Measurements from ENCODE around the gene APBB2.

APBB2 gene

GRCh38 chr4:40952217-40952616, 262.1 kb downstream of the APBB2 start:
- Histone ChIP-seq H3K4me2 (ENCODE audit: low read length, poor library complexity, severe bottlenecking) (no peak overlapping the region), H4K91ac (ENCODE audit: low read length) (no peak overlapping the region), H3K9ac (ENCODE audit: low read length) (no peak overlapping the region), H3K4me1 (ENCODE audit: control insufficient read depth, insufficient read depth, low read depth, low read length) (peaks cover 3% of the 10 kb centered on the region), H2AK5ac (ENCODE audit: low read length, severe bottlenecking) (no peak overlapping the region), H2BK12ac (ENCODE audit: low read length in 2 of 2) (no peak overlapping the region), H3K23ac (ENCODE audit: low read length in 2 of 2) (no peak overlapping the region), H3K27me3 (ENCODE audit: control insufficient read depth in 1 of 2, insufficient read depth in 1 of 2, low read length in 2 of 2) (no peaks in the 10 kb centered on the region), H3K79me1 (replicated peaks; ENCODE audit: low read length, poor library complexity, severe bottlenecking) (peaks cover 46% of the 10 kb centered on the region), H4K8ac (ENCODE audit: low read length) (no peak overlapping the region), H3K4ac (ENCODE audit: low read depth in 1 of 2, low read length in 2 of 2) (no peak overlapping the region), H2AFZ (ENCODE audit: low read depth, low read length) (no peak overlapping the region), H2BK15ac (ENCODE audit: low read depth, poor library complexity, severe bottlenecking) (no peak overlapping the region), H3K4me3 (ENCODE audit: insufficient read depth in 1 of 2, low read depth in 1 of 2, low read length in 2 of 2) (no peak overlapping the region), H3K14ac (ENCODE audit: low read length in 2 of 2) (no peak overlapping the region), H2BK5ac (ENCODE audit: low read depth, low read length, poor library complexity, severe bottlenecking) (no peak overlapping the region), H3K9me3 (ENCODE audit: control insufficient read depth, low read length) (no peaks in the 10 kb centered on the region), H2BK120ac (ENCODE audit: low read depth, low read length) (no peak overlapping the region), H3K18ac (ENCODE audit: low read depth in 1 of 2, low read length in 2 of 2) (no peak overlapping the region), H3K36me3 (ENCODE audit: control insufficient read depth in 1 of 2, insufficient read depth in 2 of 2, low read depth in 1 of 2, low read length in 2 of 2) (peaks cover 0 to 11% of the 10 kb centered on the region in 2 experiments), H3K27ac (ENCODE audit: low read length, poor library complexity, severe bottlenecking) (no peak overlapping the region)
- DNase-seq, result no peak
- WGBS, result 99% methylated on average over 3 of the region's 4 CpGs

- Histone ChIP-seq H3K27me3 (ENCODE audit: control insufficient read depth in 1 of 2, insufficient read depth in 1 of 2, low read length in 2 of 2) (no peaks in the 10 kb centered on the region), H3K18ac (ENCODE audit: low read depth in 1 of 2, low read length in 2 of 2) (no peak overlapping the region), H2AFZ (ENCODE audit: low read depth, low read length) (no peak overlapping the region), H3K4me1 (ENCODE audit: control insufficient read depth, insufficient read depth, low read depth, low read length) (peaks cover 4% of the 10 kb centered on the region), H3K4ac (ENCODE audit: low read depth in 1 of 2, low read length in 2 of 2) (no peak overlapping the region), H2BK12ac (ENCODE audit: low read length in 2 of 2) (no peak overlapping the region), H3K14ac (ENCODE audit: low read length in 2 of 2) (no peak overlapping the region), H2BK120ac (ENCODE audit: low read depth, low read length) (no peak overlapping the region), H3K27ac (ENCODE audit: low read length, poor library complexity, severe bottlenecking) (no peak overlapping the region), H3K9ac (ENCODE audit: low read length) (no peak overlapping the region), H4K91ac (ENCODE audit: low read length) (no peak overlapping the region), H3K4me2 (ENCODE audit: low read length, poor library complexity, severe bottlenecking) (no peak overlapping the region), H3K79me1 (replicated peaks; ENCODE audit: low read length, poor library complexity, severe bottlenecking) (peaks cover 45% of the 10 kb centered on the region), H2AK5ac (ENCODE audit: low read length, severe bottlenecking) (no peak overlapping the region), H2BK5ac (ENCODE audit: low read depth, low read length, poor library complexity, severe bottlenecking) (no peak overlapping the region), H3K4me3 (ENCODE audit: insufficient read depth in 1 of 2, low read depth in 1 of 2, low read length in 2 of 2) (no peak overlapping the region), H3K36me3 (ENCODE audit: control insufficient read depth in 1 of 2, insufficient read depth in 2 of 2, low read depth in 1 of 2, low read length in 2 of 2) (peaks cover 0 to 11% of the 10 kb centered on the region in 2 experiments), H3K9me3 (ENCODE audit: control insufficient read depth, low read length) (no peaks in the 10 kb centered on the region), H2BK15ac (ENCODE audit: low read depth, poor library complexity, severe bottlenecking) (no peak overlapping the region), H4K8ac (ENCODE audit: low read length) (no peak overlapping the region), H3K23ac (ENCODE audit: low read length in 2 of 2) (no peak overlapping the region)
- 97% methylated on average over 3 of the region's 5 CpGs for WGBS
- DNase-seq, result no peak
Observed at GRCh38 chr4:40951026-40951425, 263.3 kb downstream of the APBB2 start.

- no peak overlapping the region for H2BK12ac ChIP-seq (ENCODE audit: low read length in 2 of 2)
- H3K27me3 ChIP-seq (ENCODE audit: control insufficient read depth in 1 of 2, insufficient read depth in 1 of 2, low read length in 2 of 2), result no peaks in the 10 kb centered on the region
- H3K27ac ChIP-seq (ENCODE audit: low read length, poor library complexity, severe bottlenecking), result no peak overlapping the region
- no peak overlapping the region for H3K4me3 ChIP-seq (ENCODE audit: insufficient read depth in 1 of 2, low read depth in 1 of 2, low read length in 2 of 2)
- H2AFZ ChIP-seq (ENCODE audit: low read depth, low read length), result no peak overlapping the region
- H4K8ac ChIP-seq (ENCODE audit: low read length), result no peak overlapping the region
- no peak overlapping the region for H3K14ac ChIP-seq (ENCODE audit: low read length in 2 of 2)
- H2AK5ac ChIP-seq (ENCODE audit: low read length, severe bottlenecking), result no peak overlapping the region
- H3K23ac ChIP-seq (ENCODE audit: low read length in 2 of 2), result no peak overlapping the region
- no peak overlapping the region for H2BK5ac ChIP-seq (ENCODE audit: low read depth, low read length, poor library complexity, severe bottlenecking)
- no peak for DNase-seq
- peaks cover 40% of the 10 kb centered on the region for H3K79me1 ChIP-seq (replicated peaks; ENCODE audit: low read length, poor library complexity, severe bottlenecking)
- H3K18ac ChIP-seq (ENCODE audit: low read depth in 1 of 2, low read length in 2 of 2), result no peak overlapping the region
- H3K4me1 ChIP-seq (ENCODE audit: control insufficient read depth, insufficient read depth, low read depth, low read length), result peaks cover 4% of the 10 kb centered on the region
- no peak overlapping the region for H3K4me2 ChIP-seq (ENCODE audit: low read length, poor library complexity, severe bottlenecking)
- H3K9ac ChIP-seq (ENCODE audit: low read length), result no peak overlapping the region
- H2BK15ac ChIP-seq (ENCODE audit: low read depth, poor library complexity, severe bottlenecking), result no peak overlapping the region
- no peaks in the 10 kb centered on the region for H3K9me3 ChIP-seq (ENCODE audit: control insufficient read depth, low read length)
- H2BK120ac ChIP-seq (ENCODE audit: low read depth, low read length), result no peak overlapping the region
- no peak overlapping the region for H3K4ac ChIP-seq (ENCODE audit: low read depth in 1 of 2, low read length in 2 of 2)
- no peak overlapping the region for H4K91ac ChIP-seq (ENCODE audit: low read length)
- H3K36me3 ChIP-seq (ENCODE audit: control insufficient read depth in 1 of 2, insufficient read depth in 2 of 2, low read depth in 1 of 2, low read length in 2 of 2), result peaks cover 2 to 11% of the 10 kb centered on the region in 2 experiments
- WGBS, result 93% methylated on average over 22 of the region's 23 CpGs
Observed at GRCh38 chr4:40949358-40950100, 264.8 kb downstream of the APBB2 start.

- no peak overlapping the region for H3K4ac ChIP-seq (ENCODE audit: low read depth in 1 of 2, low read length in 2 of 2)
- no peak overlapping the region for H4K8ac ChIP-seq (ENCODE audit: low read length)
- no peak overlapping the region for H3K27ac ChIP-seq (ENCODE audit: low read length, poor library complexity, severe bottlenecking)
- no peak overlapping the region for H2AK5ac ChIP-seq (ENCODE audit: low read length, severe bottlenecking)
- H3K4me2 ChIP-seq (ENCODE audit: low read length, poor library complexity, severe bottlenecking), result no peak overlapping the region
- peaks cover 36% of the 10 kb centered on the region for H3K79me1 ChIP-seq (replicated peaks; ENCODE audit: low read length, poor library complexity, severe bottlenecking)
- 83% methylated on average over 5 of the region's 6 CpGs for WGBS
- H3K9ac ChIP-seq (ENCODE audit: low read length), result no peak overlapping the region
- H2BK15ac ChIP-seq (ENCODE audit: low read depth, poor library complexity, severe bottlenecking), result no peak overlapping the region
- no peaks in the 10 kb centered on the region for H3K27me3 ChIP-seq (ENCODE audit: control insufficient read depth in 1 of 2, insufficient read depth in 1 of 2, low read length in 2 of 2)
- no peak overlapping the region for H2AFZ ChIP-seq (ENCODE audit: low read depth, low read length)
- H3K4me3 ChIP-seq (ENCODE audit: insufficient read depth in 1 of 2, low read depth in 1 of 2, low read length in 2 of 2), result no peak overlapping the region
- H3K36me3 ChIP-seq (ENCODE audit: control insufficient read depth in 1 of 2, insufficient read depth in 2 of 2, low read depth in 1 of 2, low read length in 2 of 2), result peaks cover 7 to 8% of the 10 kb centered on the region in 2 experiments
- H3K18ac ChIP-seq (ENCODE audit: low read depth in 1 of 2, low read length in 2 of 2), result peak overlapping the region in 1 of 2 experiments; percentile 52
- H4K91ac ChIP-seq (ENCODE audit: low read length), result no peak overlapping the region
- H3K23ac ChIP-seq (ENCODE audit: low read length in 2 of 2), result no peak overlapping the region
- no peak overlapping the region for H2BK120ac ChIP-seq (ENCODE audit: low read depth, low read length)
- H3K4me1 ChIP-seq (ENCODE audit: control insufficient read depth, insufficient read depth, low read depth, low read length), result peaks cover 1% of the 10 kb centered on the region
- H3K9me3 ChIP-seq (ENCODE audit: control insufficient read depth, low read length), result no peaks in the 10 kb centered on the region
- H2BK12ac ChIP-seq (ENCODE audit: low read length in 2 of 2), result no peak overlapping the region
- H2BK5ac ChIP-seq (ENCODE audit: low read depth, low read length, poor library complexity, severe bottlenecking), result no peak overlapping the region
- H3K14ac ChIP-seq (ENCODE audit: low read length in 2 of 2), result no peak overlapping the region
- no peak for DNase-seq
Observed at GRCh38 chr4:40948014-40948413, 266.3 kb downstream of the APBB2 start.

Data from mesenchymal stem cell (in vitro differentiated cells and primary cell).